ENCODE measurements around the gene RAB41.

GRCh38 chrX:70313503-70313902, 31.5 kb downstream of the RAB41 start:
- TF ChIP-seq REST (IDR thresholded peaks at IDR 0.05; ENCODE audit: insufficient read depth in 1 of 2, low read depth in 2 of 2, low read length in 2 of 2) (no peak), SIN3A (IDR thresholded peaks at IDR 0.05; ENCODE audit: borderline replicate concordance, insufficient read depth, low read length) (no peak), POLR2AphosphoS5 (IDR thresholded peaks at IDR 0.05; ENCODE audit: low read depth, low read length) (no peak)
